GM18505 (cell line): Measurements from ENCODE around the gene SLC34A2.

Source experiments
- ATAC-seq: cut with Tn5 transposase; IDR thresholded peaks from one replicate; pipeline ENCODE4 v1.9.1; 2021; ENCODE audit not compliant: unreplicated experiment
- POLR2A ChIP-seq: IDR thresholded peaks from 4 replicates; pipeline ENCODE4 v1.6.1; 2011; ENCODE audit warnings: borderline replicate concordance; ENCODE audit not compliant: insufficient read depth, insufficient read length; ENCODE audit errors: extremely low read depth

SLC34A2 gene

GRCh38 chr4:25672756-25673155, 17.1 kb downstream of the SLC34A2 start:
- no peak for TF ChIP-seq POLR2A
- ATAC-seq = no peak

GRCh38 chr4:25674386-25674785, 18.7 kb downstream of the SLC34A2 start:
- ATAC-seq = no peak
- no peak for TF ChIP-seq POLR2A

GRCh38 chr4:25676221-25676620, 20.6 kb downstream of the SLC34A2 start:
- ATAC-seq = no peak
- no peak for TF ChIP-seq POLR2A

GRCh38 chr4:25677157-25677556, 21.5 kb downstream of the SLC34A2 start:
- no peak for TF ChIP-seq POLR2A
- no peak for ATAC-seq

DNA sequence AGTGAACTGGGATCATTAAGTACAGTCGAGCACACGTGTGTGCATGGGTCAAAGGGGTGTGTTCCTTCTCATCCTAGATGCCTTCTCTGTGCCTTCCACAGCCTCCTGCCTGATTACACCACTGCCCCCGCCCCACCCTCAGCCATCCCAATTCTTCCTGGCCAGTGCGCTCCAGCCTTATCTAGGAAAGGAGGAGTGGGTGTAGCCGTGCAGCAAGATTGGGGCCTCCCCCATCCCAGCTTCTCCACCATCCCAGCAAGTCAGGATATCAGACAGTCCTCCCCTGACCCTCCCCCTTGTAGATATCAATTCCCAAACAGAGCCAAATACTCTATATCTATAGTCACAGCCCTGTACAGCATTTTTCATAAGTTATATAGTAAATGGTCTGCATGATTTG, 22.3 kb downstream of the SLC34A2 start:
- no peak for TF ChIP-seq POLR2A
- ATAC-seq = no peak

GRCh38 chr4:25687773-25688172, 32.1 kb downstream of the SLC34A2 start:
- no peak for ATAC-seq
- no peak for TF ChIP-seq POLR2A

- no peak for ATAC-seq
- no peak for TF ChIP-seq POLR2A
Observed at GRCh38 chr4:25694466-25694865, 38.8 kb downstream of the SLC34A2 start.

- no peak for ATAC-seq
- TF ChIP-seq POLR2A = no peak
Observed at GRCh38 chr4:25696409-25696808, 40.8 kb downstream of the SLC34A2 start.

DNA sequence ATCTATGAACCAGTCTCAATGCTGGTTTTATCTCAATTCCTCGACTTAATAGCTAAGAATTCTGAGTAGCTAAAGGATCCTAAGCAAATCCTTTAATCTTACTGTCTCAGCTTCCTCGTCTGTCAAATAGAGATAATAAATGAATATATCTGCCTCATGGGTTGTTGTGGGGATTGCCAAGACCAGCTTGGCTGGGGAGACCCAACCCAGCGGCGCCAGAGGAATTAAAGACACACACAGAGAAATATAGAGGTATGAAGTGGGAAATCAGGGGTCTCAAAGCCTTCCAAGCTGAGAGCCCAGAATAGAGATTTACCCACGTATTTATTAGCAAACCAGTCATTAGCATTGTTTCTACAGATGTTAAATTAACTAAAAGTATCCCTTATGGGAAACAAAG, 41.9 kb downstream of the SLC34A2 start:
- no peak for TF ChIP-seq POLR2A
- ATAC-seq = no peak

DNA sequence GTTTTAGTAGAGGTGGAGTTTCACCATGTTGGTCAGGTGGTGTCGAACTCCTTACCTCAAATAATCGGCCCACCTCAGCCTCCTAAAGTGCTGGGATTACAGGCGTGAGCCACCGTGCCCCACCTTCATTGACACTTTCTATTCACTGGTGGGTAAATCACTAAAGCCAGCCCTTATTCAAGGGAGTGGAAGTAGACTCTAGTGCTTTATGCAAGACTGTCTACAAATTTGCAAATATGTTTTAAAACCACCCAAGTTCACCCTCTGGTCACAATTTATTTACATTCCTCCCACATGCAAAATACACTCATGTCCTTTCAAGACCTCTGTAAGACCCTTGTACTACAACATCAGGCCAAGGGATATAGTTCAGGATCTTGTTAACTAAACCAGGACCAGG, 45.0 kb downstream of the SLC34A2 start:
- no peak for ATAC-seq
- no peak for TF ChIP-seq POLR2A

DNA sequence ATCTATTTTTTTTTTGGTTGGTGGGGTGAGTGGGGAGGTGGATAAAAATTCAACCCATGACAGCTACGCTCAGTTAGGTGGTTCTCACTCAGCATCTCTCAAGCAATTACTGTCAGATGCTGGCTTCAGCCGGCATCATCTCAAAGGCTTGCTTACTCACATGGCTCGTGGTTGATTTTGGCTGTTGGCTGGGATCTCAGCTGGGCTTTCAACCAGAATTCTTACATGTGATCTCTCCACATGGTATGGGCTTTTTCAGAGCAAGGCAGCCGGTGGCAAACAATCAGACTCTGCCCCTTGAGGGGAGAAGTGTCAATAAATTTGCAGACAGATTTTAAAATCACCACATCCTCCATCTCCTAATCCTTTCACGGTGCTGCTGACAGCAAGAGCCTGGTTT, 47.2 kb downstream of the SLC34A2 start:
- ATAC-seq = no peak
- no peak for TF ChIP-seq POLR2A

DNA sequence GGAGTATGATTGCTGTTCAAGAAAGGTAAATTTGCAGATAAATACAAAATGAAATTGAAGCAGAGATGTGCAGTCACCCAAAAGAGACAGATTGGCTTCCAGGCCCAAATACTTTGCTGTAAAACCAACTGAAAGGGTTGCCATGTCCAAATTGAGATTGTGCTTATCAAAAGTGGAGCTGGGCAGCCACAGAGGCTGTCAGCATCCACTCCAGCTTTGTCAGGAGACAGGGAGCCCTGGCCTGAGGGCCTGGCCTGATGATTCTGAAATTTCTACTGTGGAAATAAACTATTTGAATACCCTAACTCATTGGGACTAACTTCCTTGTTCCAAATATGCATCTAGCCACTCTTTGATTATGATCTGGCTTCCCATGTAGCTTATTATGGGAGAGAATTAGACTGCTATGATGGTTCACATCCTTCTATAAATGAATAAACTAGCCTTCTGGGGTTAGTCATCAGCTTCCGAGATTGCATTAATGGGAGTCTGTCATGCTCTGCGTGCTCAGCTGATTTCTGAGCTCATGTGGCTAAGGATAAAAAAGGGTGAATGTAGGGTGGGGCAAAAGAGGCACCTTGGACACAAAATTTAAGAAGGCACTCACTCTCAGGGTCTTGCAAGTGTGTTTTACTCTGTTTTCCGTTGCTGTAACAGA, 48.2 kb downstream of the SLC34A2 start:
- TF ChIP-seq POLR2A = no peak
- no peak for ATAC-seq

GRCh38 chr4:25704516-25704915, 48.9 kb downstream of the SLC34A2 start:
- ATAC-seq = no peak
- no peak for TF ChIP-seq POLR2A

DNA sequence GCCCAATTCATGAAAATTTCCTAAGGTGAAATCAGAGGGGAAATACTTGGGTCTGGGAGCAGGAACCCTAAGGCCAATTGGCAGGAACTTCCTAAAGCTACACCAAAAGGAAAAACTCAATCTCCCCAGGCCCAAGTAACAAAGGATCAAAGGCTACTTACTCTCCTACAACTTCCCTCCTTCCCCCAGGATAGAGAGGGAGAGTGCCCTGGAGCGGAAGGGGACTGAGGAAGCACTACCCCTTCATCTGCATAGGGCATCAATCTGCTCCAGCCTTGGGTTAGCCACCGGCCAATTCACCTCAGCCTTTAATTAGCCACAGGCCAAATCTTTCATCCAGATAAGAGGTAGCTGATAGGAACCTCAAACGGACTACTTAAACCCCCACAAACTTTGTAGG, 55.0 kb downstream of the SLC34A2 start:
- TF ChIP-seq POLR2A = no peak
- ATAC-seq = no peak

DNA sequence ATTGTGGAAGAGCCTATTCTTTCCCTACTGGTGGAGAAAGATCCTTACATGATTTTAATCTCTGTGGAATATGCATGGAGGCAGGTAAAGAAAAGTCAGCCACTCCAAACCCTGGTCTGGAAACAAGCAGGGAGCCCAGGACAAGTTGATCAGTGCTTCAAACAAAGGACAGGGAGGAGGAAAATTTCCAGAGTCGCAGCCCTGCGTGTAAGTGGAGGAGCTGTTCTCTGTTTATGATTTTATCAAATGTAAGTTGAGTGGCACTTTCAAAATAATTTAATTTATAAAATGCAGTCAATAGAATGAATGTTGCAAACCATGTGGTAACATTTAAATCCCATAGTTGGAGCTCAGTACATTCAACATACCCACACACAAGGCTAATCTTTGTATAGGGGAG, 57.0 kb downstream of the SLC34A2 start:
- ATAC-seq = no peak
- TF ChIP-seq POLR2A = no peak
